Measurements from ENCODE around the gene NDC1.
"Not testable (repeated sequence)": the region's sequence is repeated elsewhere in the genome, so short reads cannot be mapped to it uniquely, and the experiment has no call there.

Gene NDC1

GRCh38 chr1:53760497-53760896 is 77.6 kb downstream of the NDC1 start:
- not testable (repeated sequence) for FAIRE-seq

GRCh38 chr1:53755874-53756273 is 82.2 kb downstream of the NDC1 start:
- no peak for FAIRE-seq

- FAIRE-seq, result no peak
Measured at GRCh38 chr1:53754484-53755312, 83.4 kb downstream of the NDC1 start.

- no peak for FAIRE-seq
Measured at GRCh38 chr1:53752281-53752680, 85.8 kb downstream of the NDC1 start.

GRCh38 chr1:53747841-53748240 is 90.3 kb downstream of the NDC1 start:
- FAIRE-seq, result no peak

- FAIRE-seq, result no peak
Measured at GRCh38 chr1:53740621-53741105, 97.4 kb downstream of the NDC1 start.

- FAIRE-seq, result no peak
Measured at GRCh38 chr1:53739109-53739681, 98.9 kb downstream of the NDC1 start, which contains the start of gene GLIS1. Gene GLIS1, minus strand, starts transcription at chr1:53739164. Its CDS starts 1,100 bp downstream, at chr1:53738064.

- FAIRE-seq, result no peak
Measured at GRCh38 chr1:53738205-53739108, 99.6 kb downstream of the NDC1 start.

- no peak for FAIRE-seq
Measured at GRCh38 chr1:53737648-53738204, 100.4 kb downstream of the NDC1 start.

GRCh38 chr1:53736290-53736689 is 101.8 kb downstream of the NDC1 start:
- FAIRE-seq, result no peak

GRCh38 chr1:53735681-53736080 is 102.4 kb downstream of the NDC1 start:
- no peak for FAIRE-seq

GRCh38 chr1:53735261-53735660 is 102.8 kb downstream of the NDC1 start:
- no peak for FAIRE-seq

- FAIRE-seq, result no peak
Measured at GRCh38 chr1:53734650-53735211, 103.4 kb downstream of the NDC1 start.

GRCh38 chr1:53733975-53734649 is 104.0 kb downstream of the NDC1 start:
- FAIRE-seq, result no peak

- no peak for FAIRE-seq
Measured at GRCh38 chr1:53733447-53733931, 104.6 kb downstream of the NDC1 start.

GRCh38 chr1:53732912-53733317 is 105.2 kb downstream of the NDC1 start:
- FAIRE-seq, result no peak

GRCh38 chr1:53732409-53732808 is 105.7 kb downstream of the NDC1 start:
- FAIRE-seq, result no peak

- no peak for FAIRE-seq
Measured at GRCh38 chr1:53731779-53732305, 106.3 kb downstream of the NDC1 start.

GRCh38 chr1:53731043-53731600 is 107.0 kb downstream of the NDC1 start:
- no peak for FAIRE-seq

GRCh38 chr1:53730224-53730865 is 107.8 kb downstream of the NDC1 start:
- no peak for FAIRE-seq
